GM10266 (cell line): ENCODE measurements around the gene PRDM11.

Experiments
- DNase-seq: peaks from one replicate; pipeline ENCODE4 v3.0.0; 2012; ENCODE audit errors: extremely low spot score
- CTCF ChIP-seq: IDR thresholded peaks from 2 replicates; pipeline ENCODE4 v1.5.1; 2012; ENCODE audit warnings: mild to moderate bottlenecking, low read depth; ENCODE audit not compliant: control insufficient read depth, insufficient read depth; ENCODE audit errors: missing control alignments

The PRDM11 gene

GRCh38 chr11:45147891-45148675 lies 1.6 kb downstream of the PRDM11 start:
- DNase-seq = no peak
- no peak for TF ChIP-seq CTCF

GRCh38 chr11:45149483-45150056 lies 3.1 kb downstream of the PRDM11 start:
- TF ChIP-seq CTCF = no peak
- no peak for DNase-seq

- no peak for DNase-seq
- TF ChIP-seq CTCF = no peak
Observed at GRCh38 chr11:45150301-45150700, 3.9 kb downstream of the PRDM11 start.

- no peak for DNase-seq
- TF ChIP-seq CTCF = no peak
Observed at GRCh38 chr11:45150943-45151342, 4.5 kb downstream of the PRDM11 start.

- no peak for TF ChIP-seq CTCF
- DNase-seq = no peak
Observed at GRCh38 chr11:45151362-45151982, 5.0 kb downstream of the PRDM11 start.

GRCh38 chr11:45152740-45153595 lies 6.5 kb downstream of the PRDM11 start:
- no peak for DNase-seq
- no peak for TF ChIP-seq CTCF
